Hematopoietic multipotent progenitor cell treated with erythropoietin and hydrocortisone succinate and interleukin-3 and kit ligand, for 17 days (in vitro differentiated cells): Measurements from ENCODE around the gene CCDC71L.
A peak's percentile ranks its signal among the peaks of the same experiment; 100 is the strongest.
"Not testable (repeated sequence)": the region's sequence is repeated elsewhere in the genome, so short reads cannot be mapped to it uniquely, and the experiment has no call there.

Source experiments
- DNase-seq: peaks from one replicate; pipeline ENCODE4 v3.0.0-alpha.2; 2015; ENCODE audit warnings: low spot score

CCDC71L gene

GRCh38 chr7:106660862-106661720 is at the start of gene CCDC71L:
TSS of gene CCDC71L (minus strand) at chr7:106661158. CDS start at chr7:106660896, 262 bp downstream.
- peak; percentile 88 for DNase-seq

- DNase-seq: not testable (repeated sequence)
Measured at GRCh38 chr7:106709604-106710003, 48.6 kb upstream of the CCDC71L start.

DNA sequence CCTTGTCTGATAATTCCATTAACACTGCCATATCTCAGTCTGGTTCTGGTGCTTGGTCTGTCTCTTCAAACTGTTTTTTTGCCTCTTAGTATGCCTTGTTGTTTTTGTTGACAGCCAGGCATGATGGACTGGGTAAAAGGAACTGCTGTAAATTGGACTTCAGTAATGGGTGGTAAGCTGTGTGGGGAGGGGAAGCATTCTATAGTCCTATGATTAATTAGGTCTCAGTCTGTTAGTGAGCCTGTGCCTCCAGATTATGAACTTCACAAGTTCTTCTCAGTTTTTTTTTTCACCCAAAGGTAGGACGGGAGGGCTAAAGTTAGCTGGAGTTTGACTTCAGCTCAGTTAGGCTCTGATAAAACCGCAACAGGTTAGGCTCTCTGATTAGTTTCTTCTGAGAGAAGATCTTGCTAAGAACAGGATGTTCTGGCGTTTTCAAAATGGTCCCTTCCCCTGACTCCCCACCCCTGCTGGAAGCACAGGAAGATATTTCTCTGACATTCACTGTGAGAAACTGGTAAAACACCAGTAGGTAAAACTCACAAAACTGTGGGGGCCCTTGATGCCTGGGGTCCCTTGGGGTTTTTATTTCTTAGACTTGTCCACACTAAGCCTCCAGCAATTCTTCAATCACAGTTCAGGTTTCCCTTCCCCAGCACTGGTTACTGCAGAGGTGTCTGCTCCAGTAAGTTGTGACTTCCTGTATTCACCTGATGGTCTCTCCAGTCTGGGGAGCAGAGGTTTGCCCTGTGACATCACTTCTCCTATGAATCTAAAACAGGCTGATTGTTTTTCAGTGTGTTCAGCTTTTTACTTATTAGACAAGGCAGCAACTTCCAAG is 43.3 kb upstream of the CCDC71L start:
- DNase-seq: no peak

GRCh38 chr7:106693677-106694353 is 32.9 kb upstream of the CCDC71L start:
- no peak for DNase-seq

GRCh38 chr7:106692450-106693051 is 31.6 kb upstream of the CCDC71L start:
- no peak for DNase-seq

- DNase-seq: not testable (repeated sequence)
Measured at GRCh38 chr7:106688161-106688560, 27.2 kb upstream of the CCDC71L start.

DNA sequence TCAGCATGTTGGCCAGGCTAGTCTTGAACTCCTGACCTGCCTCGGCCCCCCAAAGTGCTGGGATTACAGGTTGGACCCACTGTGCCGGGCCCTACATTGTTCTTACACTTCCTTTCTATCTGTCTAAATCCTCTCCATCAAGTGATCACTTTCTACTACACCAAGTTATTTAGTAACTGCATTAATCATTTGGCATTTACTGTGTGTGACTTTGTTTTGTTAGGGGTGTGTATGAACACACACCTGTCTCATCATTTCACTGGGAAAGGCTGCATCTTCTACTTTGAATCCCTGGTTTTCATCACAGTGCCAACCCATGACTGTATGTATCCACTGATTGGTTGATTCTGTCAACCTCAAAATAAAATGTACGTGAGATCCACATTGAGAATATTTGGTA is 23.0 kb upstream of the CCDC71L start:
- DNase-seq: no peak

DNA sequence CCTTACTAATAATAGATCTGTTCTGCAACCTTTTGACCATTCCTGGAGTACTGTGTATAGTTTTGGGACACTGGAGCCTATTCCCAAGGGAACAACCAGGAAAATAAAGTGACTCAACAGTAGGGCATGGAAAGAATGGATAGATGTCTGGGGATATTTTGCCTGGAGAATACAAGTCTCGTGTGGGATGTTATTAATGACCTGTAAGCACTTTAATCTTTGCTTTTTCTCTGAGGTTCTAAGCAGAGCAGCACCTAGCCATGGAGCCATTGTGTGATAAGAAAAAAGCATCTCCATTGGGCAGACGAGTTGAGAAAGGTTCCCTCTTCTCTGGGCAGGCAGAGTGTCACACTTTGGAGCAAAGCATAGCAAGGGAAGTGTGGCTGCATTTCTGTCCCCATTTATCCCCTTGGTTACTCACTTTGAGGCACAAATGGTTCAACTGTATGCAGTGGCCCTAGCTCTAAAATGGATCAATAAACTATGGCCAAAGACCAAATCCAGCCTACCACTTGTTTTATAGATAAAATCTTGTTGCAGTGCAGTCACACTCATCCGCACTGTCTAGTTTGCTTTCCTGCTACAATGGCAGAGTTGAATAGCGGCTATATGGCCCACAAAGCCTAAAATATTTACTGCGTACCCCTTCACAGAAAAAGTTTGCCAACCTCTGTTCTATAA is 21.0 kb upstream of the CCDC71L start:
- DNase-seq: no peak

DNA sequence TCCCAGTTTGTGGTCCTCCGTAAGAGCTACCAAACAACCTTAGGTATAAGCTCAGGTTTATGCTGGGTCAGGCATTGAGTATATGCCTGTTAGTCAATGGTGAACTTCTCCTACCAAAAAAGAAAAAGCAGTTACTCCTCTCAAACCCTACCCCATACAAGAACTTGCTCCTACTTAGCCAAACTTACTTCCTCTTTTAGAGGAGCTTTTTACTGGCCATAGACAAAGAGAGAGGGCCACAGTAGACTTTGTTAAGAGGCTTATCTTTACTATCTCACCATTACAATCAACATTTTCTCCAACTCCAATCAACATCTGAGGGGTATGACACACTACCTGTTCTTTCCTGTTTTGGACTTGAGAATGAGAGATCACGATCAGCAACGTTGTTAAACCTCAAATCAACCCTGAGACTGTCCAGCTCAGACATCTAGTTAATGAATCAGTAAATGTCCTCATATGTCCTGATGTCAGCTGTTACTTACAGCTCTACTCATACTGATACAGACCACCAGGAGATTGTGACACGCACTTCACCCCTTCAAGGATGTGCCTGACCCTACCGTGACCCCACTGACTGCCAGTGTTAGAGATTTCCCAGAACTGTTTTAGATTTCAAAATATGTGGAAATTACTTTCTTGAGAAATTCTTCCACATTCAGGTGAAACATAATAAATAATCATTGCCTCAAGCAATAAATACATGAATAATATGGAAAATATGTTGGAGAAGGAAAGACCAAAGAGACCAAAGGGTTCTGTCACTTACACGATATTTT is 18.4 kb upstream of the CCDC71L start:
- no peak for DNase-seq

DNA sequence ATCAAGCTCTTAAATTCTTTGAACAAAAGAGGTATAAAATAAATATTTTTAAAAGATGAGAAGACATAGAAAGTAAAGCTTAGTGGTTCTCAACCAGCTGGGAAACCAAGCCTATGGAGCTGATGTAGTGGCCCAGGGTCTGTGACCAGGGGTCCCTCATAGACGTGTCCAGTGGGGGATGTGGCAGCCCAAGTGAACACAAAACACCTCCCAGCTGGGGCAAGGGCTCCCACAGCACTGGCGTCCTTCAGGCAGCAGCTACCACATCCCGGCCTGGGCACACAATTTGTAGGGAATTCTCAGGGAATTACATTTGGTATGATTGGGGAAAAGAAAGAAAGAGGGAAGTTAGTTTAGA is 17.8 kb upstream of the CCDC71L start:
- no peak for DNase-seq

DNA sequence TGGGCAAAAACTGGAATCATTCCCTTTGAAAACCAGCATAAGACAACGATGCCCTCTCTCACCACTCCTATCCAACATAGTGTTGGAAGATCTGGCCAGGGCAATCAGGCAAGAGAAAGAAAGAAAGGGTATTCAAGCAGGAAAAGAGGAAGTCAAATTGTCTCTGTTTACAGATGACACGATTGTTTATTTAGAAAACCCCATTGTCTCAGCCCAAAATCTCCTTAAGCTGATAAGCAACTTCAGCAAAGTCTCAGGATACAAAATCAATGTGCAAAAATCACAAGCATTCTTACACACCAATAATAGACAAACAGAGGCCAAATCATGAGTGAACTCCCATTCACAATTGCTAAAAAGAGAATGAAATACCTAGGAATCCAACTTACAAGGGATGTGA is 15.5 kb upstream of the CCDC71L start:
- not testable (repeated sequence) for DNase-seq

DNA sequence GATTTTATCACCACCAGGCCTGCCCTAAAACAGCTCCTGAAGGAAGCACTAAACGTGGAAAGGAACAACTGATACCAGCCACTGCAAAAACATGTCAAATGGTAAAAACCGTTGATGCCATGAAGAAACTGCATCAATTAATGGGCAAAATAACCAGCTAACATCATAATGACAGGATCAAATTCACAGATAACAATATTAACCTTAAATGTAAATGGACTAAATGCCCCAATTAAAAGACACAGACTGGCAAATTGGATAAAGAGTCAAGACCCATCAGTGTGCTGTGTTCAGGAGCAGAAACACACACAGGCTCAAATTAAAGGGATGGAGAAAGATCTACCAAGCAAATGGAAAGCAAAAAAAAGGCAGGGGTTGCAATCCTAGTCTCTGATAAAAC is 12.7 kb upstream of the CCDC71L start:
- DNase-seq: not testable (repeated sequence)

- DNase-seq: not testable (repeated sequence)
Measured at GRCh38 chr7:106671930-106672329, 11.0 kb upstream of the CCDC71L start.

DNA sequence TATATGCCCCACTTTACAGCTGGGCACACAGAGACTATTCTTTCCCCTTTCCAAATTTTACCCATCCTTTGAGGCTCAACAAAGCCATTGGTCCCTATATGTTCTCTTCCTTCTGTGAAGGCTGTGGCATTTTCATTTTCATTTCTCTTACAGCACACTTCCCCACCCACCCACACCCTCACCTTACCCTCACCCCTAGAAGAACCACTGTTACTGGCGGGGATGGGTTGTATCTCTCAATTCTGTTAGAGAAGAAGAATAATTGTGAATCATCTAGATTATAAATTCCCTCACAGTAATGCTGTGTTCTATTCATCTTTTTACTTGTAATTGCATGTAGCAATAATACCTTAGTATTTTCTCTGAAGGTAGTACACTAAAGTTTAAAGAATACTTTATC is 10.2 kb upstream of the CCDC71L start:
- DNase-seq: no peak

DNA sequence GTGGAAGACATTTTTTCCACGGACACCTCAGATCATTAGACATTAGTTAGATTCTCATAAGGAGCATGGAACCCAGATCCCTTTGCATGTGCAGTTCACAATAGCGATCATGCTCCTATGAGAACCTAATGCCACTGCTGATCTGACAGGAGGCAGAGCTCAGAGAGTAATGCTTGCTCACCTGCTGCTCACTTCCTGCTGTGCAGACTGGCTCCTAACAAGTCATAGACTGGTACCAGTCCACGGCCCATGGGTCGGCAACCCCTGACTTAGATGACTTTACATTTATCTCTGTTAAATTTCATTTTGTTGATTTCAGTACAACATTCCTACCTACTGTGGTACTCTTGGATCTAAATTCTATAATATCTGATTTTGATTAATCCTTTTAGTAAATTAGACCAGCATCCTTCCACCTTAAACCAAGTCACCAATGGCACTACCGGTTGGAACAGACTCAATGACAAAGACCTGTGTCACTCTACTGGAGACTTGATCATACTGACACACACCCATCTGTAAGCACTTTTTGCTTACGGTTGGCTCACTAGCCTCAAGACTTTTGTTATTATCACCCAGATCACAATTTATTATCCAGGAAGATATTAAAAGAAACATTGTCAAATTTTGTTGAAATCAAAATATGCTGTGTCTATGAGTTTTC is 8.0 kb upstream of the CCDC71L start:
- DNase-seq: no peak

GRCh38 chr7:106666353-106666752 is 5.4 kb upstream of the CCDC71L start:
- no peak for DNase-seq

DNA sequence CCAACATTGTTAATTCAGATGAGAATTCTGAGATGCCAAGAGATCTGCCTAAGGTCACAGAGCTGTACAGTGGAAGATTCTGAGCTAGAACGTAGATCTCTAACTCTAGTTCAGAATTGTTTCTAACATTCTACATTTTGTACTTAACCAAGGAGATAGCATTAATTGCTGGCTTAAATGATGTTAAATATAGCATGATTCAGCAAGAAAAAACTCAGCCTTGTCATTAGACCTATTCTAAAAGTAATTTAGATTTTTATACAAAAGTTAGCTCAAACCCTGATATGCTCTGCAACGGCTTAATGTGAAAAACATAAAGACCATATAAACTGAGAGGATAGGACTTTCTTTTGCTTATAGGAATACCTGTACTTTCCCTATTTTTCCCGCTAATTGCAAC is 3.4 kb upstream of the CCDC71L start:
- DNase-seq: no peak

DNA sequence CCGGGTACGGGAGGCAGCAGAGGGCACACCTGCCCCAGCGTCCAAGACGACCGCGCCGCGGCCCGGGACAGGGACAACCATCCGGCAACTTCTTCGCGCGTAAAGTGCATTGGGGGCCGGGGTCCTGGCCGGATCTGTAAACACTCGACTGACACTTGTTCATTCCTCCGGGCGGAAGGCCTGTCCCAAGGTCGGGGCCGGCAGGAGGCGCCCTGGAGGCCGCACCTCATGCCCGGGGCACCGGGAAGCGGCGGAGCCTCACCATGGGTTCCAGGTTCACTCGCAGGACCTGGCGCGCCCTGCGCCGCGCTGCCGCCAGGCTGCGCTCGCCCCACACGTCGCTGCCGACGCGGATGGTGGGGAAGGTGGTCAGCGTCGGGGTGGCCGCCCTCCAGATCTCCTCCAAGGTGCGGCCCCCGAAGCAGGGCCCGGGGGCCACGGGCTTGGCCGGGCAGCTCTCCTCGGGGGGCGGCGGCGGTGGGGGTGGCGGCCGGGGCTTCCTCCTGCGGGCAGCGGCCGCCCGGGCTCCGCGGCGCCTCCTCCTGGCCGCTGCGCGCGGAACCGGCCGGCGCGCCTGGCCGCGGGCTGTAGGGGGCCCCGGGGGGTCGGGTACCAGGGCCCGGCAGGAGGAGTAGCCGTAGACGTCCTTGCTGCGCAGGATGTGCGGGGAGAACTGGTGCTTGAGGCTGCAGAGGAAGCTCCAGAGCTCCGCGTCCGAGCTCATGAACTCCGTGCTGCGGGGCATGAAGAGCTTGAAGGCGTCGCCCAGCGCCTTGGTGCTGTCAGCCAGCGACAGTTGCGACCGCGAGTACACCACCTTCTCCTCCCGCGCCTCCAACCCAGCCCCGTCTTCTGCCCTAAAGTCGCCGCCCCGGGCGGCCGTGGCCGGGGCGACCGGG is 746 bp downstream of the CCDC71L start:
- DNase-seq: peak; percentile 87
